ENCODE results near the gene SRGAP2B. TPM values are rescaled to one million over a fixed set of nuclear protein-coding genes. Genes with fewer than 3 reads are reported as not detected.
"Not testable (repeated sequence)": the region's sequence is repeated elsewhere in the genome, so short reads cannot be mapped to it uniquely, and the experiment has no call there.

The SRGAP2B gene
- polyA plus RNA-seq, 1 donor = 32.8 TPM

DNA sequence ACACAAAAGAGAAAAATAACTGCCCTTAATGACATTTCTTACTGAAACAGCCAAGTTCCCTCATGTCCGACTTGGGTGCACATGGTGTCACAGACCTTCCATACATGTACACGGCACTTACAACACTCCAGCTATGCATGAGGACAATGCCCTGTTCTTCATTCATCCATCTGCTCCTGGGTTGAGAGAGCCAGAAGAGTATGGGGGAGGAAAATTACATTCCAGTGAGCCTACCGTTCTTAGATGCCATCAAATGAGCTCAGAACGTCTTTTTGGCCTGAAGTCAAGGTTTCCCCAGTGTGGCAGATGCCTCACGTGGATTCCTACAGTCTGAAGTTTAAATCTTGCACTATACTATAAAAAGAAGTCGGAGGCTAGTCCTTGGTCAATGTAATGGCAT, 194.3 kb downstream of the SRGAP2B start:
- not testable (repeated sequence) for DNase-seq

DNA sequence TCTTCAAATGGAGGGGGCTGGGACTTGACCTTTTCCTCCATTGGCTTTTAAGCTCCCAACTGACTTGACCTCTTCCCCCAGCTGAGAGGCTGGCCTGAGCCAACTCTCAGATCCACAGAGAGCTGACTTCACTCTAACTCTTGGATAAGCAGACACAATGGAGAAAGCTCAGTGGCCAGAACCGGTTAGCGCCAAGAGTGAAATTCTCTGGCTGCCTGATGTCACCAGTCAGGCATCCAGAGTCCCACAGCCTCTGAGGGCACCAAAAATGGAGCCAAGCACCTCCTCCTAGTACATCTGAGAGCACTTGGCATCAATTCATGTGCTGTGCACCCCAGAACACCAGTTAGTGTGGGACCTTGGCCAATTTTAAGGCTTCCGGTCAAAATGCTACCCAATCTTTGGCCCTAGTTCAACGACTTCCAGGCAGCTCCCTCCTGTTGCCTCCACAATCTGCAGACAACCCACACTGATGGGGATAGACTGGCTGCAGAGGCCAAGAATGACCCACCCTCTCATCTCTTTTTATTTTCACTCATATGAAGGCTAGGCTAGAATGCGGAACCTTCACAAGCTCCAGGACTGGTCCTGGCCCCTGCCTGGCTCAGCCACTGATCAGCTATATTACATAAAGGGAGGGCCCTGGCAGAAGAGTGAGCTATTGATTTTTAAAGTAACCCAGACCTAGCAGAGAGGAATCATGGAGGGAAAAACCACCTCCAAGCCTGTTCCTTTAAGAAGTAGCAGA, 200.5 kb downstream of the SRGAP2B start:
- DNase-seq = not testable (repeated sequence)

DNA sequence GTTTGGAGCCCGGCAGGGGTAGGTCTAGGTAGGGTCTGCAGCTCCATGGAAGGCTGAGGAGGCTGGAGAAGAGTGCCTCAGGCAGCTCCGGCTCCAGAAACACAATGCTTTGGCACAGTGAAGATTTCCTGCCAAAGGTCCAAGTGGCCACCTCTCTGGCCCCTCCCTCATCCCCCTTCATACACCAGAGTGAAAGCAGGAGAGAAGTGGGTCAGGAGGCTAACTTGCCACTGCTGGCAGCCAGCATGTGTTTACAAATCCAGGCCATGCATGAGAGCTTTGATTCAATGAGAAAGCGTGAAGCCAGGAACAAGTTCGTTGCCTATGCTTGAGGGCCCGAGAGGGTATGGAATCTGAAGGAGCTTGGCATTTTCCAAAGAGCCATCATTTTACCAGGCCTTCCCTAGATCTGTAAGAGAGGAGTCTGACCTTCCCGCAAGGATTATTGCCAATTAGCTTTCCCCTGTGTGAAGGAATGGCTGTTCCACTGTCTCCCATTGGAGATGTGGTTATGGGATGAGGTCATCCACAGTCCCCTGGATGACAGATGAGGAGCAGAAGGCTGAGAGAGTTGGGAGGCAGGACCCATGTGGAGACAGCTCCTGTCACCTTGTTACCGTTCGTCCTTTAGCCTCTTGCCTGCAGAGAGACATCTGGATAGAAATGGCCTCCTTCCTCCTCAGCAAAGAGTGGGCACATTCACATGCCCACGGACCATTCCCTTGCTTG, 201.3 kb downstream of the SRGAP2B start:
- DNase-seq = not testable (repeated sequence)

DNA sequence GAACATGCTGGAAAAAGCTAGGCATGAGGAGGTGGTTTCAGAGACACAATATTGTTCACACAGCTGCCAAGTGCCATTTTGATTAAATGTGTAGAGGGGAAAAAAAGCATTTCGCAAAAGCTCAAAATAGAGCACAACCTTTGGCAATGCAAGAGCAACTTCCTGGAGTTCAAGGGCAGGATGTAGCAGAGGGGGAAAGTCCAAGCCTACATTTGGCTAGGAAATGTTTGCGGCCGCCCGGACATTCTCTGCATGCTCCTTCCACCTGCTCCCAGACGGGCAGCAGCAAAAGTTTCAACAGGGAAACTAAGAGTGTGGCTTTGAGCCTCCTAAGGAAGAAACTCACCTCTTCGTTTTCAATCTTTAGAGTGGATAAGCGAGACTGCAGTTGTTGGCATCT, 202.1 kb downstream of the SRGAP2B start:
- DNase-seq = not testable (repeated sequence)

DNA sequence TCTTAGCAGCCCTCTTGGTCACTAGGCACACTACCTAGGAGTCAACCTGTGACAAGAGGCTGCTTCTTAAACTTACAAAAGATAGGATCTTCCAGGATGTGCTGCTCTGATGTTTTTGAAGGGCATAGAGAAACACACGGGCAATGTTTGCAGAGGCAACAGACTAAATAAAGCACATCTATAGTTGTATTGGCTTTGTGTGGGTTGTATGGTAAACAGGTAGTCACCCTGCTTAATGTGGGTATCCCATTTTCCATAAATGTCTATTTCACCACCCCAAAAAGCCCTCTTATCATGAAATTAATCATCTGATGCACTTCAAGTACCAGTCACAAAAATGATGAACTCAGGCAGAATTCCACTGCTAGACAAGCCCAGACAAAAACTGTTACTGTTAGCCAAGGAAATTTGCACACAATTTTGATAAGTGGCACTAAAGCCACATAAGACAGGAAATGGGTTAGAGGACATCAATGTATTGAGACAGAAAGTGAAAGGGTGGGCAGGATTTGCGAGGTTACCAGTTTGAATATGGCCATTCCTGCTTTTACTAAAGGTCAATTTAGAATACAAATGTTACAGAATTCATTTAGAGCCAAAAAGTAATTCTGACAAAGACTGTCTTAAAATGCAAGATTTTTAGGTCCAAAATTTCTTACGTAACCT, 205.5 kb downstream of the SRGAP2B start:
- DNase-seq = not testable (repeated sequence)

DNA sequence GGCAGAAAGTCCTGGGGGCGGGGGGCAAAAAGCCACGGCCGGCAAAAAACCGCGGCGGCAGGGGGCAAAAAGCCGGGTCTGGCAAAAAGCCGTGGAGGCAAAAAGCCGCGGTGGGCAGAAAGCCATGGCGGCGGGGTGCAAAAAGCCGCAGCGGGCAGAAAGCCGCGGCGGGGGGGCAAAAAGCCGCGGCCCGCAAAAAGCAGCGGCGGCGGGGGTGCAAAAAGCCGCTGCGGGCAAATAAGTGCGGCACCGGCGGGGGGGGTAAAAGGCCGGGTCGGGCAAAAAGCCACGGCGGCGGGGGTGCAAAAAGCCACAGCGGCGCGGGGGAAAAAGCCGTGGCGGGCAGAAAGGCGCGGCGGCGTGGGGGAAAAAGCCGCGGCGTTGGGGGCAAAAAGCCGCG, 212.1 kb downstream of the SRGAP2B start:
- DNase-seq = not testable (repeated sequence)

DNA sequence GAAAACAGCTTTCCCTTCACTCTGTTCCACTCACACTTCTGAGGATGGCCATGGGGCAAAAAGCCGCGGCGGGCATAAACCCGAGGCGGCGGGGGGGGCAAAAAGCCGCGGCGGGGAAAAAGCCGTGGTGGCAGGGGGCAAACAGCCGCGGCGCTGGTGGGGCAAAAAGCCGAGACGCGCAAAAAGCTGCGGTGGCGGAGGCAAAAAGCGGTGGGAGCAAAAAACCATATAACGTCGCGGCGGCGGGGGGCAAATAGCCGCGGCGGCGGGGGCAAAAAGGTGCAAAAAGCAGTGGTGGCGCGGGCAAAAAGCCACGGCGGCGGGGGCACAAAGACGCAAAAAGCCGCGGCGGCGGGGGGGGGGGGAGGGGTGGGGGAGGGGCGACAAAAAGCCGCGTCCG, 212.8 kb downstream of the SRGAP2B start:
- DNase-seq = not testable (repeated sequence)

DNA sequence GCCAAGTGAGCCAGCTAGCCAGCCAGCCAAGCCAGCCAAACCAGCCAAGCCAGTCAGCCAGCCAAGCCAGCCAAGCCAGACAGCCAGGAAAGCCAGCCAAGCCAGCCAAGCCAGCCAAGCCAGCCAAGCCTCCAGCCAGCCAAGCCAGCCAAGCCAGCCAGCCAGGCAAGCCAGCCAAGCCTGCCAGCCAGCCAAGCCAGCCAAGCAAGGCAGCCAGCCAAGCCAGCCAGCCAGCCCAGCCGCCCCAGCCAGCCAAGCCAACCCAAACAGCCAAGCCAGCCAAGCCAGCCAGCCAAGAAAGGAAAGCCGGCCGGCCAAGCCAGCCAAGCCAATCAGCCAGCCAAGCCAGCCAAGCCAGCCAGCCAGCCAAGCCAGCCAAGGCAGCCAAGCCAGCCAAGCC, 236.5 kb downstream of the SRGAP2B start:
- DNase-seq = not testable (repeated sequence)

Other genes with a start within 250 kb of the SRGAP2B start
- gene FAM72D, start 646 bp upstream of the SRGAP2B start, polyA plus RNA-seq (ENCODE audit: insufficient read length) = 3.5 TPM
- not detected for gene PPIAL4D, start 146.8 kb upstream of the SRGAP2B start, polyA plus RNA-seq (ENCODE audit: insufficient read length)

Measured in left kidney (tissue), 2 donors.